OCI-LY7 (cell line): ENCODE measurements around the gene TCF12. TPM values are rescaled to one million over a fixed set of nuclear protein-coding genes. Genes with fewer than 3 reads are reported as not detected.

Experiments
- BruUV-seq: library from RNA; stranded (reverse); fragments of 400-500 nt; replicated peaks from 2 replicates; lab custom pipeline; 2021; lab: Mats Ljungman, UMichigan
- CTCF ChIA-PET: fragments of 300-600 bp; sonication (Branson Sonifier 250); formaldehyde crosslinking; loops from one replicate; lab custom pipeline; 2022; ENCODE audit warnings: antibody characterized with exemption; ENCODE audit not compliant: unreplicated experiment; lab: Charles Lee
- POLR2A ChIA-PET: fragments of 300-600 bp; sonication (Branson Sonifier 250); formaldehyde crosslinking; loops from one replicate; lab custom pipeline; 2022; ENCODE audit warnings: antibody characterized with exemption; lab: Charles Lee
- DNase-seq: peaks from one replicate; pipeline ENCODE4 v3.0.0-alpha.2; 2015; ENCODE audit warnings: low spot score
- H2AFZ ChIP-seq: fragments of 200-600 bp; sonication (generic), shearing (Covaris generic); 2 replicates; pipeline ENCODE4 v1.6.1; 2014; ENCODE audit warnings: mild to moderate bottlenecking, antibody characterized with exemption, low read length, moderate library complexity
- H3K27ac ChIP-seq: fragments of 200-600 bp; sonication (generic); 2 replicates; pipeline ENCODE4 v1.5.1; 2014; ENCODE audit warnings: mixed run types, low read depth, mild to moderate bottlenecking, moderate library complexity, low read length, inconsistent platforms; ENCODE audit not compliant: poor library complexity, severe bottlenecking
- H3K36me3 ChIP-seq: fragments of 200-600 bp; sonication (generic); 2 replicates; pipeline ENCODE4 v1.6.1; 2014; ENCODE audit warnings: mild to moderate bottlenecking, antibody characterized with exemption, low read length, moderate library complexity, mixed read lengths; ENCODE audit not compliant: insufficient read depth
- H3K4me1 ChIP-seq: fragments of 200-600 bp; sonication (generic); 2 replicates; pipeline ENCODE4 v1.5.1; 2014; ENCODE audit warnings: mild to moderate bottlenecking, low read length; ENCODE audit not compliant: insufficient read depth, poor library complexity, severe bottlenecking
- H3K4me2 ChIP-seq: fragments of 200-600 bp; sonication (generic); 2 replicates; pipeline ENCODE4 v1.6.1; 2014; ENCODE audit warnings: mild to moderate bottlenecking, low read length
- H3K4me3 ChIP-seq: fragments of 200-600 bp; sonication (generic); 2 replicates; pipeline ENCODE4 v1.5.1; 2014; ENCODE audit warnings: mild to moderate bottlenecking, low read depth, low read length; ENCODE audit not compliant: poor library complexity, severe bottlenecking
- H3K79me2 ChIP-seq: fragments of 200-600 bp; sonication (generic); 2 replicates; pipeline ENCODE4 v1.6.1; 2016; ENCODE audit warnings: low read depth, mild to moderate bottlenecking, low read length, moderate library complexity, mixed read lengths; ENCODE audit not compliant: insufficient read depth
- H3K9me2 ChIP-seq: fragments of 200-600 bp; sonication (generic); 2 replicates; pipeline ENCODE4 v1.6.1; 2016; ENCODE audit warnings: mild to moderate bottlenecking, low read length, mixed read lengths; ENCODE audit not compliant: insufficient read depth
- H3K9me3 ChIP-seq: fragments of 200-600 bp; sonication (generic); 2 replicates; pipeline ENCODE4 v1.6.1; 2014; ENCODE audit warnings: mild to moderate bottlenecking, mixed run types, low read length, mixed read lengths
- H4K20me1 ChIP-seq: fragments of 200-600 bp; sonication (generic); 2 replicates; pipeline ENCODE4 v1.6.1; 2014; ENCODE audit warnings: mild to moderate bottlenecking, antibody characterized with exemption, low read length, moderate library complexity, mixed read lengths; ENCODE audit not compliant: insufficient read depth
- EZH2phosphoT487 ChIP-seq: fragments of 200-600 bp; sonication (generic); IDR thresholded peaks from 2 replicates; pipeline ENCODE4 v1.6.1; 2018; ENCODE audit warnings: low read depth, borderline replicate concordance, mild to moderate bottlenecking, mixed run types, antibody characterized with exemption, low read length, moderate library complexity, mixed read lengths
- intact Hi-C: fragments of 100-400 bp; cut with micrococcal nuclease; formaldehyde crosslinking; loops from one replicate; pipeline ENCODE4 v1.10.0; 2022; ENCODE audit not compliant: unreplicated experiment
- total RNA-seq, 2 experiments: library from RNA; depleted of rRNA in 1 of 2; stranded (reverse); fragments of >200 nt in 1 of 2; shearing (Covaris generic) in 1 of 2; gene quantifications; 2 replicates each; pipeline ENCODE4 v1.2.3, GENCODE V29; 2014 to 2022
- TF ChIP-seq, protein P1 (sequence below): fragments of 200-600 bp; sonication (generic); conservative IDR thresholded peaks from 2 replicates; pipeline ENCODE4 v1.5.1; 2014; ENCODE audit warnings: mild to moderate bottlenecking, antibody characterized with exemption, low read length, moderate library complexity, mixed read lengths

TCF12 gene
- total RNA-seq, 2 experiments from 2014 or later: 51.6 to 139 TPM

GRCh38 chr15:57223887-57224286, 305.4 kb downstream of the TCF12 start:
- peaks cover 2% of the 10 kb centered on the region for H3K4me1 ChIP-seq
- H3K9me3 ChIP-seq: no peaks in the 10 kb centered on the region
- H2AFZ ChIP-seq: no peak overlapping the region
- H3K79me2 ChIP-seq: no peaks in the 10 kb centered on the region
- BruUV-seq: no TSS peak
- no peak overlapping the region for H3K27ac ChIP-seq
- ChIA-PET POLR2A (interaction anchor here (0.5 kb wide), 1 partner anchor 1172 kb away, joined by 3 read pairs; no protein-coding TSS in a partner anchor), CTCF (no interaction called here)
- H4K20me1 ChIP-seq: no peaks in the 10 kb centered on the region
- H3K4me3 ChIP-seq: no peak overlapping the region
- intact Hi-C loops: no loop called here
- H3K4me2 ChIP-seq: no peak overlapping the region
- H3K36me3 ChIP-seq: no peaks in the 10 kb centered on the region
- TF ChIP-seq EZH2phosphoT487: no peak
- TF ChIP-seq, protein P1, sequence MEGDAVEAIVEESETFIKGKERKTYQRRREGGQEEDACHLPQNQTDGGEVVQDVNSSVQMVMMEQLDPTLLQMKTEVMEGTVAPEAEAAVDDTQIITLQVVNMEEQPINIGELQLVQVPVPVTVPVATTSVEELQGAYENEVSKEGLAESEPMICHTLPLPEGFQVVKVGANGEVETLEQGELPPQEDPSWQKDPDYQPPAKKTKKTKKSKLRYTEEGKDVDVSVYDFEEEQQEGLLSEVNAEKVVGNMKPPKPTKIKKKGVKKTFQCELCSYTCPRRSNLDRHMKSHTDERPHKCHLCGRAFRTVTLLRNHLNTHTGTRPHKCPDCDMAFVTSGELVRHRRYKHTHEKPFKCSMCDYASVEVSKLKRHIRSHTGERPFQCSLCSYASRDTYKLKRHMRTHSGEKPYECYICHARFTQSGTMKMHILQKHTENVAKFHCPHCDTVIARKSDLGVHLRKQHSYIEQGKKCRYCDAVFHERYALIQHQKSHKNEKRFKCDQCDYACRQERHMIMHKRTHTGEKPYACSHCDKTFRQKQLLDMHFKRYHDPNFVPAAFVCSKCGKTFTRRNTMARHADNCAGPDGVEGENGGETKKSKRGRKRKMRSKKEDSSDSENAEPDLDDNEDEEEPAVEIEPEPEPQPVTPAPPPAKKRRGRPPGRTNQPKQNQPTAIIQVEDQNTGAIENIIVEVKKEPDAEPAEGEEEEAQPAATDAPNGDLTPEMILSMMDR: no peak
- H3K9me2 ChIP-seq: no peaks in the 10 kb centered on the region
- DNase-seq: no peak

- ChIA-PET CTCF (no interaction called here), POLR2A (no interaction called here)
- TF ChIP-seq, protein P1: no peak
- no peak for TF ChIP-seq EZH2phosphoT487
- Histone ChIP-seq H3K9me3 (no peaks in the 10 kb centered on the region), H3K4me3 (no peak overlapping the region), H3K4me2 (no peak overlapping the region), H2AFZ (no peak overlapping the region), H4K20me1 (no peaks in the 10 kb centered on the region), H3K36me3 (no peaks in the 10 kb centered on the region), H3K9me2 (no peaks in the 10 kb centered on the region), H3K27ac (no peak overlapping the region), H3K79me2 (no peaks in the 10 kb centered on the region), H3K4me1 (no peaks in the 10 kb centered on the region)
- intact Hi-C loops: no loop called here
- no peak for DNase-seq
- BruUV-seq: no TSS peak
Measured at GRCh38 chr15:57224664-57225063, 306.2 kb downstream of the TCF12 start.

GRCh38 chr15:57227166-57227565, 308.7 kb downstream of the TCF12 start:
- BruUV-seq: no TSS peak
- CTCF ChIA-PET: no interaction called here
- TF ChIP-seq, protein P1: no peak
- no peak for TF ChIP-seq EZH2phosphoT487

More at GRCh38 chr15:57227166-57227565, 308.7 kb downstream of the TCF12 start:
- Histone ChIP-seq H2AFZ (no peak overlapping the region), H3K9me2 (no peaks in the 10 kb centered on the region), H3K9me3 (no peaks in the 10 kb centered on the region), H3K79me2 (no peaks in the 10 kb centered on the region), H3K4me1 (no peaks in the 10 kb centered on the region), H4K20me1 (no peaks in the 10 kb centered on the region), H3K27ac (no peak overlapping the region), H3K4me3 (no peak overlapping the region), H3K4me2 (no peak overlapping the region), H3K36me3 (0 out of 2 replicates have a peak, but pooled peaks cover under 1% of the 10 kb centered on the region)
- intact Hi-C loops: no loop called here
- POLR2A ChIA-PET: no interaction called here
- no peak for DNase-seq
